GM10266 (cell line): ENCODE measurements around the gene PPFIBP2.

ENCODE experiments used
- DNase-seq: peaks from one replicate; pipeline ENCODE4 v3.0.0; 2012; ENCODE audit errors: extremely low spot score
- CTCF ChIP-seq: IDR thresholded peaks from 2 replicates; pipeline ENCODE4 v1.5.1; 2012; ENCODE audit warnings: mild to moderate bottlenecking, low read depth; ENCODE audit not compliant: control insufficient read depth, insufficient read depth; ENCODE audit errors: missing control alignments

PPFIBP2 gene

GRCh38 chr11:7689239-7689638, 175.4 kb downstream of the PPFIBP2 start:
- no peak for TF ChIP-seq CTCF
- no peak for DNase-seq

GRCh38 chr11:7690648-7691047, 176.8 kb downstream of the PPFIBP2 start:
- DNase-seq: no peak
- TF ChIP-seq CTCF: no peak

- no peak for DNase-seq
- no peak for TF ChIP-seq CTCF
Observed at GRCh38 chr11:7691759-7692350, 178.1 kb downstream of the PPFIBP2 start.

GRCh38 chr11:7692426-7692825, 178.6 kb downstream of the PPFIBP2 start:
- TF ChIP-seq CTCF: no peak
- DNase-seq: no peak

GRCh38 chr11:7694235-7694634, 180.4 kb downstream of the PPFIBP2 start:
- no peak for TF ChIP-seq CTCF
- DNase-seq: no peak

- no peak for DNase-seq
- TF ChIP-seq CTCF: no peak
Observed at GRCh38 chr11:7696424-7696823, 182.6 kb downstream of the PPFIBP2 start.
